K562 (cell line): ENCODE results near the gene GPC3. TPM values are rescaled to one million over a fixed set of nuclear protein-coding genes. Genes with fewer than 3 reads are reported as not detected.

Experiments used
- ATAC-seq: fragments of 200-7000 bp; cut with Tn5 transposase; 3 replicates; pipeline ENCODE4 v1.9.1; 2020; ENCODE audit warnings: moderate library complexity
- BruUV-seq: library from RNA; stranded (reverse); fragments of 400-500 nt; replicated peaks from 2 replicates; lab custom pipeline; 2021; lab: Mats Ljungman, UMichigan
- CTCF ChIA-PET: fragments of 300-600 bp; formaldehyde crosslinking; extraction: SDS; loops from one replicate; lab custom pipeline; 2021; ENCODE audit warnings: low intra/inter-chr PET ratio; lab: Yijun Ruan, JAX
- POLR2A ChIA-PET: fragments of 300-600, 350-650 bp; sonication (Branson Sonifier 250); formaldehyde crosslinking; extraction: SDS; loops from one replicate; lab custom pipeline; 2021; ENCODE audit warnings: antibody characterized with exemption, inconsistent platforms; lab: Yijun Ruan, JAX
- DNase-seq, 4 experiments: peaks; one replicate each; pipeline versions ENCODE4 v3.0.0 to v3.0.0-alpha.2; 2011 to 2018; ENCODE audit warnings: low spot score in 3 of 4, mixed read lengths in 3 of 4; ENCODE audit errors: extremely low read depth in 1 of 4
- FAIRE-seq: peaks from 2 replicates; lab custom pipeline; 2011; peaks lifted over from hg19 to GRCh38; lab: Jason Lieb, UNC
- H2AFZ ChIP-seq: 2 replicates; pipeline ENCODE4 v1.6.0; 2011; ENCODE audit warnings: low read depth, low read length, control low read depth, inconsistent platforms
- H3K27ac ChIP-seq: fragments of 200-600 bp; 3 replicates; pipeline ENCODE4 v1.8.0; 2011; ENCODE audit warnings: low read depth, mild to moderate bottlenecking, control low read depth, inconsistent platforms, low read length, moderate library complexity, mixed read lengths; ENCODE audit errors: extremely low read depth
- H3K27me3 ChIP-seq, 2 experiments: fragments of 300-600 bp in 1 of 2; 2 replicates in 1 of 2; 3 replicates in 1 of 2; pipeline versions ENCODE4 v1.6.0 to v1.8.0; 2011; ENCODE audit warnings: inconsistent platforms in 2 of 2, low read length in 2 of 2, mild to moderate bottlenecking in 1 of 2, mixed read lengths in 1 of 2, moderate library complexity in 1 of 2; ENCODE audit not compliant: control insufficient read depth in 2 of 2, insufficient read depth in 2 of 2
- H3K36me3 ChIP-seq: fragments of 300-600 bp; 3 replicates; pipeline ENCODE4 v1.8.0; 2011; ENCODE audit warnings: mild to moderate bottlenecking, low read length, inconsistent platforms; ENCODE audit not compliant: control insufficient read depth, insufficient read depth
- H3K4me1 ChIP-seq, 2 experiments: fragments of 200-600 bp in 1 of 2; replicated peaks in 1 of 2; 2 replicates in 1 of 2; 3 replicates in 1 of 2; pipeline versions ENCODE4 v1.5.1 to v1.8.0; 2011; ENCODE audit warnings: inconsistent platforms in 2 of 2, low read length in 2 of 2, mild to moderate bottlenecking in 1 of 2, mixed read lengths in 1 of 2, moderate library complexity in 1 of 2; ENCODE audit not compliant: control insufficient read depth in 2 of 2, insufficient read depth in 2 of 2
- H3K4me2 ChIP-seq: 2 replicates; pipeline ENCODE4 v1.6.1; 2011; ENCODE audit warnings: low read length, control low read depth, inconsistent platforms, mixed read lengths; ENCODE audit not compliant: insufficient read depth
- H3K4me3 ChIP-seq: fragments of 200-600 bp; sonication (generic), shearing (Covaris generic); 2 replicates; pipeline ENCODE4 v1.5.1; 2016; ENCODE audit warnings: control low read depth, inconsistent platforms
- H3K79me2 ChIP-seq: fragments of 200-600 bp; 3 replicates; pipeline ENCODE4 v1.8.0; 2011; ENCODE audit warnings: low read length, inconsistent platforms; ENCODE audit not compliant: control insufficient read depth, insufficient read depth
- H3K9ac ChIP-seq, 2 experiments: 2 replicates each; pipeline versions ENCODE4 v1.6.0 to v1.6.1; 2011; ENCODE audit warnings: low read depth in 2 of 2, low read length in 2 of 2, control low read depth in 1 of 2, inconsistent platforms in 1 of 2, mild to moderate bottlenecking in 1 of 2, mixed read lengths in 1 of 2; ENCODE audit not compliant: insufficient read depth in 1 of 2
- H3K9me1 ChIP-seq: one replicate; pipeline ENCODE4 v1.6.0; 2011; ENCODE audit warnings: inconsistent platforms, mild to moderate bottlenecking, low read length, moderate library complexity; ENCODE audit not compliant: control insufficient read depth, insufficient read depth
- H3K9me3 ChIP-seq: replicated peaks from 2 replicates; pipeline ENCODE4 v1.5.1; 2011; ENCODE audit warnings: low read depth, low read length, inconsistent platforms; ENCODE audit not compliant: control insufficient read depth, insufficient read depth
- H4K20me1 ChIP-seq: replicated peaks from 2 replicates; pipeline ENCODE4 v1.6.1; 2011; ENCODE audit warnings: low read length, inconsistent platforms, mixed read lengths; ENCODE audit not compliant: control insufficient read depth, insufficient read depth
- BCOR ChIP-seq: fragments of 450-650 bp; IDR thresholded peaks from 2 replicates; pipeline ENCODE4 v1.6.1; 2016
- CXXC5 ChIP-seq: fragments of 250-450 bp; sonication (Bioruptor Pico); IDR thresholded peaks from 2 replicates; pipeline ENCODE4 v1.8.0; 2022; ENCODE audit warnings: inconsistent platforms, mild to moderate bottlenecking, moderate library complexity
- HDAC3 ChIP-seq: fragments of 450-650 bp; IDR thresholded peaks from 2 replicates; pipeline ENCODE4 v1.6.1; 2018; ENCODE audit warnings: borderline replicate concordance, mild to moderate bottlenecking, moderate library complexity; ENCODE audit not compliant: partially characterized antibody
- JUNB ChIP-seq: fragments of 450-650 bp; formaldehyde crosslinking; conservative IDR thresholded peaks from 2 replicates; pipeline ENCODE4 v1.4.0; 2020; ENCODE audit warnings: mild to moderate bottlenecking
- LARP7 ChIP-seq: fragments of 450-650 bp; IDR thresholded peaks from 2 replicates; pipeline ENCODE4 v1.6.1; 2016
- LEF1 ChIP-seq: fragments of 450-650 bp; IDR thresholded peaks from 2 replicates; pipeline ENCODE4 v1.6.1; 2016; ENCODE audit warnings: mild to moderate bottlenecking
- MCM7 ChIP-seq, 2 experiments: fragments of 450-650 bp; IDR thresholded peaks; 2 replicates each; pipeline ENCODE4 v1.6.1; 2016 to 2018
- POLR2G ChIP-seq: fragments of 200-400 bp; formaldehyde crosslinking; IDR thresholded peaks from 2 replicates; pipeline ENCODE4 v1.6.1; 2017; ENCODE audit warnings: low read depth, mild to moderate bottlenecking, antibody characterized with exemption, low read length, moderate library complexity
- RBM39 ChIP-seq: fragments of 200-400 bp; formaldehyde crosslinking; optimal IDR thresholded peaks from 2 replicates; pipeline ENCODE3; 2018; ENCODE audit warnings: low read depth, low read length
- SMARCA5 ChIP-seq: fragments of 450-650 bp; IDR thresholded peaks from 2 replicates; pipeline ENCODE4 v1.6.1; 2016
- TAF7 ChIP-seq: fragments of 450-650 bp; IDR thresholded peaks from 2 replicates; pipeline ENCODE4 v1.6.1; 2016; ENCODE audit warnings: missing genetic modification characterization, missing compliant biosample characterization
- ZC3H4 ChIP-seq: sonication (generic); formaldehyde crosslinking; IDR thresholded peaks from 2 replicates; pipeline ENCODE4 v1.9.0; 2021; ENCODE audit warnings: missing genetic modification reagents, borderline replicate concordance
- ZKSCAN8 ChIP-seq: fragments of 200-800 bp; sonication (Bioruptor generic); IDR thresholded peaks from 2 replicates; pipeline ENCODE4 v1.6.1; 2016; ENCODE audit warnings: missing genetic modification characterization, missing compliant biosample characterization
- ZNF224 ChIP-seq: sonication (generic); formaldehyde crosslinking; IDR thresholded peaks from 2 replicates; pipeline ENCODE4 v1.8.0; 2022; ENCODE audit warnings: mild to moderate bottlenecking, missing genetic modification reagents
- ZNF507 ChIP-seq: conservative IDR thresholded peaks from 2 replicates; pipeline ENCODE4 v1.6.1; 2017; ENCODE audit warnings: missing genetic modification characterization, missing compliant biosample characterization
- WGBS: fragments of 100-300 bp; shearing (Covaris generic); methylation state at CpG from one replicate; pipeline ENCODE4 v1.1.6; 2016; ENCODE audit warnings: low coverage, mixed read lengths; ENCODE audit not compliant: insufficient coverage; ENCODE audit errors: missing lambda C conversion rate; 5-methylcytosine and 5-hydroxymethylcytosine counted together
- in situ Hi-C: fragments of 300-500 bp; cut with MboI; formaldehyde crosslinking; loops from 4 replicates; pipeline ENCODE4 v1.15.0; 2018; ENCODE audit warnings: inconsistent platforms, mixed read lengths
- intact Hi-C: fragments of 100-400 bp; cut with micrococcal nuclease; formaldehyde crosslinking; loops from 2 replicates; pipeline ENCODE4 v1.14.2; 2022
- polyA plus RNA-seq, 8 experiments: library from polyadenylated mRNA; depleted of rRNA in 4 of 8; stranded (reverse) in 5 of 8; unstranded in 3 of 8; fragments of >200 nt; fragmentation: Nextera tagmentation in 2 of 8; fragmentation: Illumina TruSeq in 1 of 8; extraction: Ambion mirVana in 2 of 8; extraction: Trizol in 1 of 8; gene quantifications; 2 replicates each; pipeline versions ENCODE4 v1.2.1 to v1.2.3, GENCODE V29; 2011 to 2014; ENCODE audit warnings: inconsistent platforms in 1 of 8, missing spikeins in 1 of 8
- total RNA-seq, 7 experiments: library from RNA; depleted of rRNA in 6 of 7; stranded (reverse); fragments of >200 nt in 6 of 7; fragmentation: Illumina TruSeq in 2 of 7; extraction: Trizol in 2 of 7; gene quantifications; 2 replicates each; pipeline versions ENCODE4 v1.2.1 to v1.2.3, GENCODE V29; 2011 to 2021; ENCODE audit warnings: low replicate concordance in 1 of 7
- TF ChIP-seq, protein P1 (sequence below), 3 experiments: IDR thresholded peaks in 2 of 3; conservative IDR thresholded peaks in 1 of 3; 2 replicates each; pipeline ENCODE4 v1.5.1; 2011 to 2012; ENCODE audit warnings: low read length in 3 of 3, mild to moderate bottlenecking in 3 of 3, control low read depth in 2 of 3, improper control_type of control experiment in 1 of 3, inconsistent platforms in 1 of 3, low read depth in 1 of 3, mixed read lengths in 1 of 3, moderate library complexity in 1 of 3; ENCODE audit not compliant: insufficient read depth in 2 of 3
- TF ChIP-seq, protein P2 (sequence below): fragments of 450-650 bp; formaldehyde crosslinking; IDR thresholded peaks from 2 replicates; pipeline ENCODE4 v1.4.0; 2020; ENCODE audit warnings: mild to moderate bottlenecking

GPC3 gene
- total and polyA plus RNA-seq, 9 of the 15 experiments (the other 6 are each of a cell fraction or from before 2014, with no cell fraction given), result 0.42 TPM; not detected in 8

- intact Hi-C loops, result no loop called here
Measured at GRCh38 chrX:133604801-133605200, 380.6 kb downstream of the GPC3 start.

More at GRCh38 chrX:133604801-133605200, 380.6 kb downstream of the GPC3 start:
- POLR2A ChIA-PET, result interaction anchor here (0.6 kb wide), 1 partner anchor 187 kb away, joined by 3 read pairs; no protein-coding TSS in a partner anchor
- no peaks in the 10 kb centered on the region for H3K9me3 ChIP-seq
- no peak overlapping the region for H3K27ac ChIP-seq
- no peak overlapping the region for H3K4me2 ChIP-seq
- no peaks in the 10 kb centered on the region for H3K36me3 ChIP-seq
- TF ChIP-seq LEF1 (no peak), MCM7 (IDR thresholded peaks at IDR 0.05) (no peak), TAF7 (tag) (no peak), BCOR (no peak), RBM39 (no peak), ZNF507 (tag) (no peak), SMARCA5 (no peak), HDAC3 (no peak), JUNB (CRISPR knock-in tag) (no peak), ZNF224 (CRISPR knock-in tag) (no peak), LARP7 (no peak), ZC3H4 (CRISPR knock-in tag) (no peak), CXXC5 (CRISPR knock-in tag) (no peak), POLR2G (no peak), ZKSCAN8 (CRISPR knock-in tag) (no peak)
- TF ChIP-seq, protein P1, sequence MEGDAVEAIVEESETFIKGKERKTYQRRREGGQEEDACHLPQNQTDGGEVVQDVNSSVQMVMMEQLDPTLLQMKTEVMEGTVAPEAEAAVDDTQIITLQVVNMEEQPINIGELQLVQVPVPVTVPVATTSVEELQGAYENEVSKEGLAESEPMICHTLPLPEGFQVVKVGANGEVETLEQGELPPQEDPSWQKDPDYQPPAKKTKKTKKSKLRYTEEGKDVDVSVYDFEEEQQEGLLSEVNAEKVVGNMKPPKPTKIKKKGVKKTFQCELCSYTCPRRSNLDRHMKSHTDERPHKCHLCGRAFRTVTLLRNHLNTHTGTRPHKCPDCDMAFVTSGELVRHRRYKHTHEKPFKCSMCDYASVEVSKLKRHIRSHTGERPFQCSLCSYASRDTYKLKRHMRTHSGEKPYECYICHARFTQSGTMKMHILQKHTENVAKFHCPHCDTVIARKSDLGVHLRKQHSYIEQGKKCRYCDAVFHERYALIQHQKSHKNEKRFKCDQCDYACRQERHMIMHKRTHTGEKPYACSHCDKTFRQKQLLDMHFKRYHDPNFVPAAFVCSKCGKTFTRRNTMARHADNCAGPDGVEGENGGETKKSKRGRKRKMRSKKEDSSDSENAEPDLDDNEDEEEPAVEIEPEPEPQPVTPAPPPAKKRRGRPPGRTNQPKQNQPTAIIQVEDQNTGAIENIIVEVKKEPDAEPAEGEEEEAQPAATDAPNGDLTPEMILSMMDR (IDR thresholded peaks at IDR 0.05 in 2 of 3, conservative IDR thresholded peaks at IDR 0.05 in 1 of 3; ENCODE audit: insufficient read depth in 2 of 3, low read depth in 1 of 3, low read length in 3 of 3), result no peak
- TF ChIP-seq, protein P2, sequence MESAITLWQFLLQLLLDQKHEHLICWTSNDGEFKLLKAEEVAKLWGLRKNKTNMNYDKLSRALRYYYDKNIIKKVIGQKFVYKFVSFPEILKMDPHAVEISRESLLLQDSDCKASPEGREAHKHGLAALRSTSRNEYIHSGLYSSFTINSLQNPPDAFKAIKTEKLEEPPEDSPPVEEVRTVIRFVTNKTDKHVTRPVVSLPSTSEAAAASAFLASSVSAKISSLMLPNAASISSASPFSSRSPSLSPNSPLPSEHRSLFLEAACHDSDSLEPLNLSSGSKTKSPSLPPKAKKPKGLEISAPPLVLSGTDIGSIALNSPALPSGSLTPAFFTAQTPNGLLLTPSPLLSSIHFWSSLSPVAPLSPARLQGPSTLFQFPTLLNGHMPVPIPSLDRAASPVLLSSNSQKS, result no peak
- in situ Hi-C loops, result no loop called here
- ATAC-seq, result no peak
- CTCF ChIA-PET, result no interaction called here
- H3K9me1 ChIP-seq, result no peaks in the 10 kb centered on the region
- BruUV-seq, result no TSS peak
- 1% methylated on average over 7 of the region's 7 CpGs for WGBS
- no peak for FAIRE-seq
- no peaks in the 10 kb centered on the region for H3K4me1 ChIP-seq
- no peaks in the 10 kb centered on the region for H3K27me3 ChIP-seq
- no peaks in the 10 kb centered on the region for H4K20me1 ChIP-seq
- no peaks in the 10 kb centered on the region for H3K79me2 ChIP-seq
- no peak overlapping the region for H3K4me3 ChIP-seq
- no peak overlapping the region for H3K9ac ChIP-seq
- no peak overlapping the region for H2AFZ ChIP-seq
- DNase-seq, result no peak
